Gastrocnemius medialis (tissue), 4 donors: ENCODE data around the gene DHRS3. TPM values are rescaled to one million over a fixed set of nuclear protein-coding genes. Genes with fewer than 3 reads are reported as not detected.

Source experiments
- ATAC-seq, 2 donors: fragments of 150-250 bp; one replicate each; pipeline ENCODE4 v1.9.1; 2016
- DNase-seq, 2 donors: peaks; one replicate each; pipeline ENCODE4 v3.0.0-alpha.2; 2019
- H3K27ac ChIP-seq, 4 donors: fragments of 200-600 bp; sonication (generic); 1 replicate in 1 of 4; 2 replicates in 3 of 4; pipeline ENCODE4 v1.5.1; 2016 to 2018; ENCODE audit warnings: mild to moderate bottlenecking in 2 of 4, moderate library complexity in 1 of 4
- H3K27me3 ChIP-seq, 3 donors: fragments of 200-600 bp; sonication (generic) in 2 of 3; 1 replicate in 1 of 3; 2 replicates in 2 of 3; pipeline versions ENCODE4 v1.5.1 to v1.6.0; 2016 to 2019; ENCODE audit warnings: mild to moderate bottlenecking in 1 of 3, moderate library complexity in 1 of 3
- H3K36me3 ChIP-seq, 2 donors: fragments of 200-600 bp; sonication (generic) in 1 of 2; one replicate each; pipeline ENCODE4 v1.5.1; 2017 to 2018
- H3K4me1 ChIP-seq, 2 donors: fragments of 200-600 bp; sonication (generic) in 1 of 2; one replicate each; pipeline ENCODE4 v1.5.1; 2016 to 2017; ENCODE audit warnings: mild to moderate bottlenecking in 2 of 2
- H3K4me3 ChIP-seq, 4 donors: fragments of 200-600 bp; sonication (generic) in 3 of 4; 1 replicate in 1 of 4; 2 replicates in 3 of 4; pipeline ENCODE4 v1.5.1; 2016 to 2019; ENCODE audit warnings: mild to moderate bottlenecking in 2 of 4
- H3K9me3 ChIP-seq, 3 donors: fragments of 200-600 bp; sonication (generic) in 2 of 3; 1 replicate in 1 of 3; 2 replicates in 2 of 3; pipeline ENCODE4 v1.5.1; 2016 to 2019
- POLR2A ChIP-seq, 2 donors: fragments of 450-650 bp; IDR thresholded peaks; one replicate each; pipeline ENCODE4 v1.6.1; 2017; ENCODE audit warnings: antibody characterized with exemption in 2 of 2, mild to moderate bottlenecking in 2 of 2, moderate library complexity in 2 of 2
- in situ Hi-C, 4 donors: fragments of 200-750 bp; cut with MboI; loops; one replicate each; pipeline versions ENCODE4 v1.15.0 to v1.8.0; 2017; ENCODE audit warnings: low sequenced_read_pairs in 4 of 4
- intact Hi-C: fragments of 100-400 bp; cut with DNase I; formaldehyde crosslinking; loops from one replicate; pipeline ENCODE4 v1.15.1; 2023; ENCODE audit warnings: low total_unique reads
- total RNA-seq, 4 donors: library from RNA; depleted of rRNA; stranded (reverse); fragments of >200 nt; gene quantifications; one replicate each; pipeline versions ENCODE4 v1.1.0 to v1.2.3, GENCODE V29; 2016
- TF ChIP-seq, protein P1 (sequence below), 5 experiments: fragments of 450-650 bp in 3 of 5; fragments of 200-600 bp in 2 of 5; sonication (generic) in 2 of 5; IDR thresholded peaks in 4 of 5; conservative IDR thresholded peaks in 1 of 5; 1 replicate in 4 of 5; 2 replicates in 1 of 5; pipeline ENCODE4 v1.5.1; 2016 to 2019; ENCODE audit warnings: antibody characterized with exemption in 5 of 5, mild to moderate bottlenecking in 3 of 5, moderate library complexity in 3 of 5

The DHRS3 gene
- total RNA-seq, 4 donors from 2014 or later, result 28.5 to 108 (median 67.0) TPM

DNA sequence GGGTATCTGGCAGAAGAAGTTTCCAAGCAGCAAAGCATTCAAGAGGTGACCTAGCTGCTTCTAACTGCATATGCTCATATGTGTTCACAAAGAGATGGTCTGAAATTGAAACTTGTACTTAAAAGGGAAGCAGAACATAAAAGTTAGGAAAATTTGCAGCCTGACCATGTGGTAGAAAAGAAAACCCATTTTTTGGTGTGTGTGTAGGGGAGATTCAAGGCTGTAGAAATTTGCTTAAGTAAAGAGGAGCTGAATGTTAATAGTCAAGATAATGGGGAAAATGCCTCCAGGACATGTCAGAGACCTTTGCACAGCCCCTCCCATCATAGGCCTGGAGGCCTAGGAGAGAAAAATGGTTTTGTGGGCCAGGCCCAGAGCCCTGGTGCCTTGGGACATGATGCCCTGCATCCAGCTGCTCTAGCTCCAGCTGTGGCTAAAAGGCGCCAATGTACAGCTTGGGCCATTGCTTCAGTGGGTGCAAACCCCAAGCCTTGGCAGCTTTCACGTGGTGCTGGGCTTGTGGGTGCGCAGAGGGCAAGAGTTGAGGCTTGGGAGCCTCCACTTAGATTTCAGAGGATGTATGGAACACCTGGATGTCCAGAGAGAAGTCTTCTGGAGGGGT, 54.9 kb downstream of the DHRS3 start:
- Histone ChIP-seq H3K27me3 (no peaks in the 10 kb centered on the region), H3K4me3 (no peak overlapping the region), H3K4me1 (peaks cover 14 to 18% of the 10 kb centered on the region in 2 donors), H3K9me3 (no peaks in the 10 kb centered on the region), H3K36me3 (no peaks in the 10 kb centered on the region), H3K27ac (no peak overlapping the region)
- ATAC-seq (no peak), DNase-seq (no peak)
- in situ Hi-C loops (no loop called here), intact Hi-C loops (no loop called here)
- TF ChIP-seq POLR2A (IDR thresholded peaks at IDR 0.05), result no peak
- TF ChIP-seq, protein P1, sequence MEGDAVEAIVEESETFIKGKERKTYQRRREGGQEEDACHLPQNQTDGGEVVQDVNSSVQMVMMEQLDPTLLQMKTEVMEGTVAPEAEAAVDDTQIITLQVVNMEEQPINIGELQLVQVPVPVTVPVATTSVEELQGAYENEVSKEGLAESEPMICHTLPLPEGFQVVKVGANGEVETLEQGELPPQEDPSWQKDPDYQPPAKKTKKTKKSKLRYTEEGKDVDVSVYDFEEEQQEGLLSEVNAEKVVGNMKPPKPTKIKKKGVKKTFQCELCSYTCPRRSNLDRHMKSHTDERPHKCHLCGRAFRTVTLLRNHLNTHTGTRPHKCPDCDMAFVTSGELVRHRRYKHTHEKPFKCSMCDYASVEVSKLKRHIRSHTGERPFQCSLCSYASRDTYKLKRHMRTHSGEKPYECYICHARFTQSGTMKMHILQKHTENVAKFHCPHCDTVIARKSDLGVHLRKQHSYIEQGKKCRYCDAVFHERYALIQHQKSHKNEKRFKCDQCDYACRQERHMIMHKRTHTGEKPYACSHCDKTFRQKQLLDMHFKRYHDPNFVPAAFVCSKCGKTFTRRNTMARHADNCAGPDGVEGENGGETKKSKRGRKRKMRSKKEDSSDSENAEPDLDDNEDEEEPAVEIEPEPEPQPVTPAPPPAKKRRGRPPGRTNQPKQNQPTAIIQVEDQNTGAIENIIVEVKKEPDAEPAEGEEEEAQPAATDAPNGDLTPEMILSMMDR (IDR thresholded peaks at IDR 0.05 in 4 of 5, conservative IDR thresholded peaks at IDR 0.05 in 1 of 5), result no peak

DNA sequence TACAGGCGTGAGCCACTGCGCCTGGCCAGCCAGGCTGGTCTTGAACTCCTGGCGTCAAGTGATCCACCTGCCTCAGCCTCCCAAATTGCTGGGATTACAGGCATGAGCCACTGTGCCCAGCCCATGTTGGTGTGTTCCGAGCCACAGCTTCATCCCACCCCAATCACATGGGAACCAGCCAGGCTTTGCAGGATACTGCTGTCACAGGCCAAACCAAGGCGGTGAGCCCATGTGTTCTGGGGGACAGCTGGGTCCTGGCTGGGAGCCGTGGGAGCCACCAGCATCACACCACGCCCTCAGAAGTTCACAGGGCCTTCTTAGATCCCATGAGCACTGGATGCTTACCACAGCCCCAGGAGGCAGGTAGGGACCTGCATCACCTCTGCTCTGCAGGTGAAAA, 56.9 kb downstream of the DHRS3 start:
- H3K4me3 ChIP-seq, result no peak overlapping the region
- no peak for DNase-seq
- in situ Hi-C loops, result no loop called here

DNA sequence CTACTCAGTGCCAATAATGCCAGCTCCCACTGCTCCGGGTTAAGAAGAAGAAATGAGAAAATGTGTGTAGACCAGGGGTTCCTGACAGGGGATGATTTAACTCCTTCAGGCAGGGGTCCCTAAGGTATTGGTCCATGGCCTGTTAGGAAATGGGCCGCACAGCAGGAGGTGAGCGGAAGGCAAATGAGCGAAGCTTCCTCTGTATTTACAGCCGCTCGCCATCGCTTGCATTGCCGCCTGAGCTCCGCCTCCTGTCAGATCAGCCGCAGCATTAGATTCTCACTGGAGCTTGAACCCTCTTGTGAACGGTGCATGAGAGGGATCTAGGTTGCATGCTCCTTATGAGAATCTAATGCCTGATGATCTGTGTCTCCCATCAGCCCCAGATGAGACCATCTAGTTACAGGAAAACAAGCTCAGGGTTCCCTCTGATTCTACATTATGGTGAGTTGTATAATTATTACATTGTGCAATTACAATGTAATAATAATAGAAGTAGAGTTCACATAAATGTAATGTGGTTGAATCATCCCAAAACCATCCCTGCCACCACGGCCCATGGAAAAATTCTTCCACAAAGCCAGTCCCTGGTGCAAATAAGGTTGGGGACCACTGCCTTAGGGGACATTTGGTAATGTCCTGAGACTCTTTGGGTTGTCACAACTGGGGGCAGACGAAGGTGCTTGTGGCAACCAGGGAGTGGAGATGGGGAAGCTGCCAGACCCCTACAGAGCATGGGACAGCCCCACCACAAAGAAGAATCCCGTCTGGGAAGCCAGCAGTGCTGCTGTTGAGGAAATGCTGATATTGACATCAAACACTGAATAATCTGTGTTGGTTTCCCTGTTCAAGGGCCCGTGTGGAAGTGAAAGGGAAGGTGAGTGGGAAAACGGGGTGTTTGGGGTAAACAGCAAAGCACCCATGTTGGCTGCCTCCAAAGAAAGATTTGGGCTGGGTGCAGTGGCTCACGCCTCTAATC, 60.8 kb downstream of the DHRS3 start:
- intact Hi-C loops, result no loop called here
- no peaks in the 10 kb centered on the region for H3K27me3 ChIP-seq
- in situ Hi-C loops, result no loop called here

More for the DNA sequence above, 56.9 kb downstream of the DHRS3 start:
- TF ChIP-seq, protein P1 (IDR thresholded peaks at IDR 0.05 in 4 of 5, conservative IDR thresholded peaks at IDR 0.05 in 1 of 5), result no peak
- no peak for TF ChIP-seq POLR2A (IDR thresholded peaks at IDR 0.05)
- intact Hi-C loops, result no loop called here
- no peaks in the 10 kb centered on the region for H3K27me3 ChIP-seq
- H3K27ac ChIP-seq, result no peak overlapping the region
- peaks cover 30 to 32% of the 10 kb centered on the region in 2 donors for H3K4me1 ChIP-seq
- H3K9me3 ChIP-seq, result no peaks in the 10 kb centered on the region
- ATAC-seq, result no peak
- H3K36me3 ChIP-seq, result no peaks in the 10 kb centered on the region

DNA sequence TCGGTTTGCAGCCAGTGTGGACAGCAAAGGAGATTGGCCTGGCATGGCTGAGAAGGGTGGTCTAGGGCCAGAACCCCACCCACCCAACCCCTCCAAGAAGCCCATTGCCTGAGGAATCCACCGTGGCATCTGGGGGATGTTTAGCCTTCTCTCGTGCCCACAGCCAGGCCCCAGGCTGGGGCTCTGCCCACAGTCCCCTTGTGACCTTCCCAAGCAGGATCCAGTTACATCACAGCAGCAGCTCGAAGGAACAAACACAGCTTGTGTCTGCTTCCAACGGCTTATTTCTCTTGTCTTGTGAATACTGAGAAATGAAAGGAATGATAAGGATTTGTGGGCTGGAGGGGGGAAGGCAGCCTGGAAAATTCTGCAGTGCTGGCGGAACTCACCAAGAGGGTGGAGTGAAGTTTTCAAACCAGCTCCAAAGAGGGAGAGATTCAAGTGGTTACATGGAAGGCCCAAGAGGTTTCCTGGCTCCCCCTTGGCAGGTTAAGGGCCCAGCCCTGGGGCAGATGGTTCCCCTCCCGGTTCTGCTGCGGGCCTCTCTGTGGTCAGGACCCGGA, 61.6 kb downstream of the DHRS3 start:
- in situ Hi-C loops (no loop called here), intact Hi-C loops (no loop called here)
- Histone ChIP-seq H3K9me3 (no peaks in the 10 kb centered on the region), H3K4me1 (peaks cover 30 to 44% of the 10 kb centered on the region in 2 donors), H3K4me3 (no peak overlapping the region), H3K36me3 (no peaks in the 10 kb centered on the region), H3K27ac (peak overlapping the region; percentile 84 to 92 (median 90)), H3K27me3 (no peaks in the 10 kb centered on the region)
- ATAC-seq (peak; percentile 91), DNase-seq (peak; percentile 73 to 88)
- TF ChIP-seq, protein P1 (IDR thresholded peaks at IDR 0.05 in 4 of 5, conservative IDR thresholded peaks at IDR 0.05 in 1 of 5), result no peak
- TF ChIP-seq POLR2A (IDR thresholded peaks at IDR 0.05), result no peak

More for the DNA sequence above, 60.8 kb downstream of the DHRS3 start:
- ATAC-seq (no peak), DNase-seq (peak in 1 of 2 donors; percentile 19)
- Histone ChIP-seq H3K4me3 (no peak overlapping the region), H3K27ac (peak overlapping the region; percentile 84 to 92 (median 90)), H3K4me1 (peaks cover 30 to 42% of the 10 kb centered on the region in 2 donors), H3K9me3 (no peaks in the 10 kb centered on the region), H3K36me3 (no peaks in the 10 kb centered on the region)
- peak in 1 of 2 donors; percentile 11 for TF ChIP-seq POLR2A (IDR thresholded peaks at IDR 0.05)
- TF ChIP-seq, protein P1 (IDR thresholded peaks at IDR 0.05 in 4 of 5, conservative IDR thresholded peaks at IDR 0.05 in 1 of 5), result no peak
